ENCODE results near the gene RSU1. TPM values are rescaled to one million over a fixed set of nuclear protein-coding genes. Genes with fewer than 3 reads are reported as not detected.

RSU1 gene
- total RNA-seq, 1 experiment from 2014 or later = 29.5 TPM

DNA sequence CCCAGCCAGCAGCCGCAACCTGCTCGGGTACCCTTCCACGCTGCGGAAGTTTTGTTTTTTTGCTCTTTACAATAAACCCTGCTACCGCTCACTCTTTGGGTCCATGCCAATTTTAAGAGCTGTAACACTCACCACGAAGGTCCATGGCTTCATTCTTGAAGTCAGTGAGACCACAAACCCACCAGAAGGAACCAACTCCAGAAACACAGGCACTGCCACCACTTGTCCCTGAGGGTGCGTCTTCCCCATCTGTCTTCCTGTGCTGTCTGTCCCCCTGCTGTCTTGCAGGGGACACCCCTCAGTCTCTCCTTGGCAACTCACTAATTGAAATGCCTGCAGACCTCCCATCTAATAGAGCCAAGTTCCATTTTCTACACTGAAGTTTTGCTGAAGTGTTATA lies 48.5 kb upstream of the RSU1 start:
- TF ChIP-seq, protein P1, sequence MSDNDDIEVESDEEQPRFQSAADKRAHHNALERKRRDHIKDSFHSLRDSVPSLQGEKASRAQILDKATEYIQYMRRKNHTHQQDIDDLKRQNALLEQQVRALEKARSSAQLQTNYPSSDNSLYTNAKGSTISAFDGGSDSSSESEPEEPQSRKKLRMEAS (IDR thresholded peaks at IDR 0.05) = no peak
- TF ChIP-seq FOSL1 (IDR thresholded peaks at IDR 0.05; ENCODE audit: low read depth) (no peak), ELF1 (IDR thresholded peaks at IDR 0.05; ENCODE audit: borderline replicate concordance, low read depth) (no peak), JUND (IDR thresholded peaks at IDR 0.05) (no peak), TCF7L2 (IDR thresholded peaks at IDR 0.05; ENCODE audit: borderline replicate concordance, extremely low read depth, insufficient read depth, insufficient read length) (no peak), CBX3 (IDR thresholded peaks at IDR 0.05; ENCODE audit: low read depth) (no peak), RAD21 (IDR thresholded peaks at IDR 0.05; ENCODE audit: low read depth) (no peak), YY1 (IDR thresholded peaks at IDR 0.05; ENCODE audit: extremely low read depth, insufficient replicate concordance, low read depth, low read length) (no peak), ZNF274 (IDR thresholded peaks at IDR 0.05; ENCODE audit: low read depth, low read length) (no peak), ZFX (IDR thresholded peaks at IDR 0.05) (no peak), EZH2phosphoT487 (IDR thresholded peaks at IDR 0.05; ENCODE audit: borderline replicate concordance) (no peak), POLR2A (IDR thresholded peaks at IDR 0.05; ENCODE audit: borderline replicate concordance, extremely low read depth, insufficient read depth, insufficient read length) (no peak), SIN3A (IDR thresholded peaks at IDR 0.05; ENCODE audit: low read depth) (no peak), SRF (IDR thresholded peaks at IDR 0.05; ENCODE audit: low read depth) (no peak), POLR2AphosphoS5 (IDR thresholded peaks at IDR 0.05; ENCODE audit: low read depth, low read length) (no peak), EGR1 (IDR thresholded peaks at IDR 0.05; ENCODE audit: low read depth) (no peak), EZH2 (IDR thresholded peaks at IDR 0.05) (no peak)
- TF ChIP-seq, protein P2, sequence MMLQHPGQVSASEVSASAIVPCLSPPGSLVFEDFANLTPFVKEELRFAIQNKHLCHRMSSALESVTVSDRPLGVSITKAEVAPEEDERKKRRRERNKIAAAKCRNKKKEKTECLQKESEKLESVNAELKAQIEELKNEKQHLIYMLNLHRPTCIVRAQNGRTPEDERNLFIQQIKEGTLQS (IDR thresholded peaks at IDR 0.05) = no peak
- TF ChIP-seq, protein P3, sequence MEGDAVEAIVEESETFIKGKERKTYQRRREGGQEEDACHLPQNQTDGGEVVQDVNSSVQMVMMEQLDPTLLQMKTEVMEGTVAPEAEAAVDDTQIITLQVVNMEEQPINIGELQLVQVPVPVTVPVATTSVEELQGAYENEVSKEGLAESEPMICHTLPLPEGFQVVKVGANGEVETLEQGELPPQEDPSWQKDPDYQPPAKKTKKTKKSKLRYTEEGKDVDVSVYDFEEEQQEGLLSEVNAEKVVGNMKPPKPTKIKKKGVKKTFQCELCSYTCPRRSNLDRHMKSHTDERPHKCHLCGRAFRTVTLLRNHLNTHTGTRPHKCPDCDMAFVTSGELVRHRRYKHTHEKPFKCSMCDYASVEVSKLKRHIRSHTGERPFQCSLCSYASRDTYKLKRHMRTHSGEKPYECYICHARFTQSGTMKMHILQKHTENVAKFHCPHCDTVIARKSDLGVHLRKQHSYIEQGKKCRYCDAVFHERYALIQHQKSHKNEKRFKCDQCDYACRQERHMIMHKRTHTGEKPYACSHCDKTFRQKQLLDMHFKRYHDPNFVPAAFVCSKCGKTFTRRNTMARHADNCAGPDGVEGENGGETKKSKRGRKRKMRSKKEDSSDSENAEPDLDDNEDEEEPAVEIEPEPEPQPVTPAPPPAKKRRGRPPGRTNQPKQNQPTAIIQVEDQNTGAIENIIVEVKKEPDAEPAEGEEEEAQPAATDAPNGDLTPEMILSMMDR (IDR thresholded peaks at IDR 0.05 in 2 of 3, conservative IDR thresholded peaks at IDR 0.05 in 1 of 3; ENCODE audit: borderline replicate concordance in 1 of 3, insufficient read depth in 1 of 3, low read depth in 2 of 3, low read length in 2 of 3) = no peak
- TF ChIP-seq, protein P4, sequence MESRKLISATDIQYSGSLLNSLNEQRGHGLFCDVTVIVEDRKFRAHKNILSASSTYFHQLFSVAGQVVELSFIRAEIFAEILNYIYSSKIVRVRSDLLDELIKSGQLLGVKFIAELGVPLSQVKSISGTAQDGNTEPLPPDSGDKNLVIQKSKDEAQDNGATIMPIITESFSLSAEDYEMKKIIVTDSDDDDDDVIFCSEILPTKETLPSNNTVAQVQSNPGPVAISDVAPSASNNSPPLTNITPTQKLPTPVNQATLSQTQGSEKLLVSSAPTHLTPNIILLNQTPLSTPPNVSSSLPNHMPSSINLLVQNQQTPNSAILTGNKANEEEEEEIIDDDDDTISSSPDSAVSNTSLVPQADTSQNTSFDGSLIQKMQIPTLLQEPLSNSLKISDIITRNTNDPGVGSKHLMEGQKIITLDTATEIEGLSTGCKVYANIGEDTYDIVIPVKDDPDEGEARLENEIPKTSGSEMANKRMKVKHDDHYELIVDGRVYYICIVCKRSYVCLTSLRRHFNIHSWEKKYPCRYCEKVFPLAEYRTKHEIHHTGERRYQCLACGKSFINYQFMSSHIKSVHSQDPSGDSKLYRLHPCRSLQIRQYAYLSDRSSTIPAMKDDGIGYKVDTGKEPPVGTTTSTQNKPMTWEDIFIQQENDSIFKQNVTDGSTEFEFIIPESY (IDR thresholded peaks at IDR 0.05; ENCODE audit: extremely low read depth, insufficient replicate concordance, low read length) = no peak
- Histone ChIP-seq H3K79me2 (ENCODE audit: insufficient read depth, low read length) (no peaks in the 10 kb centered on the region), H3K27ac (ENCODE audit: low read depth, low read length) (no peak overlapping the region), H3K4me3 (replicated peaks in 1 of 2; ENCODE audit: low read depth in 1 of 2, low read length in 2 of 2) (no peak overlapping the region), H3K9me3 (ENCODE audit: control insufficient read depth in 1 of 2, insufficient read depth in 1 of 2, low read depth in 1 of 2, low read length in 2 of 2) (no peaks in the 10 kb centered on the region), H4K20me1 (ENCODE audit: insufficient read depth) (no peaks in the 10 kb centered on the region), H2AFZ (ENCODE audit: low read depth, low read length, poor library complexity, severe bottlenecking) (no peak overlapping the region), H3K27me3 (ENCODE audit: insufficient read depth, low read length) (no peaks in the 10 kb centered on the region), H3K9me2 (ENCODE audit: insufficient read depth) (no peaks in the 10 kb centered on the region), H3K36me3 (ENCODE audit: control insufficient read depth in 1 of 2, insufficient read depth in 2 of 2, low read length in 2 of 2) (no peaks in the 10 kb centered on the region), H3K4me2 (ENCODE audit: low read length) (no peak overlapping the region), H3K4me1 (ENCODE audit: control insufficient read depth in 1 of 2, insufficient read depth in 2 of 2, low read length in 2 of 2) (peaks cover 0 to 10% of the 10 kb centered on the region in 2 experiments; a peak in 2 of 4 replicates), H3K9ac (ENCODE audit: low read length) (no peak overlapping the region)
- intact Hi-C loops (cut with micrococcal nuclease) = no loop called here
- DNase-seq (ENCODE audit: low read depth, low spot score) (no peak), ATAC-seq (no peak)
- ChIA-PET POLR2A (no interaction called here), CTCF (no interaction called here), RAD21 (ENCODE audit: low non-redundant PET in 1 of 2, low total read pairs in 2 of 2, uncharacterized antibody in 2 of 2, unreplicated experiment in 2 of 2) (no interaction called here)
- no TSS peak for BruUV-seq (replicated peaks)
